Mucosa of descending colon (tissue), 3 donors: ENCODE data around the gene CTNS. TPM values are rescaled to one million over a fixed set of nuclear protein-coding genes. Genes with fewer than 3 reads are reported as not detected.

Experiments used
- ATAC-seq: fragments of 200-7000 bp; cut with Tn5 transposase; one replicate; pipeline ENCODE4 v1.9.1; 2020; ENCODE audit warnings: mild to moderate bottlenecking, moderate library complexity
- DNase-seq, 3 donors: peaks; one replicate each; pipeline ENCODE4 v3.0.0-alpha.2; 2020
- H3K36me3 ChIP-seq: fragments of 200-600 bp; one replicate; pipeline ENCODE4 v1.8.0; 2021; ENCODE audit warnings: low read depth, mild to moderate bottlenecking
- H3K4me1 ChIP-seq: fragments of 200-600 bp; one replicate; pipeline ENCODE4 v1.8.0; 2021; ENCODE audit warnings: low read depth, mild to moderate bottlenecking
- H3K4me3 ChIP-seq: fragments of 200-600 bp; one replicate; pipeline ENCODE4 v1.8.0; 2021; ENCODE audit warnings: mild to moderate bottlenecking
- H3K9me3 ChIP-seq: fragments of 200-600 bp; one replicate; pipeline ENCODE4 v1.8.0; 2021; ENCODE audit warnings: mild to moderate bottlenecking
- intact Hi-C, 2 donors: fragments of 100-400 bp; cut with DNase I in 1 of 2; cut with micrococcal nuclease in 1 of 2; formaldehyde crosslinking; loops; one replicate each; pipeline versions ENCODE4 v1.11.0 to v1.11.1; 2022; cut with DNase I, micrococcal nuclease
- total RNA-seq, 3 donors: library from RNA; stranded (reverse); fragmentation: NEBNext Ultra II Directional in 2 of 3; extraction: Animal tissue kit (Norgen Biotek cat#: 25700) in 2 of 3; gene quantifications; one replicate each; pipeline versions ENCODE4 v1.2.1 to v1.2.4, GENCODE V29; 2021 to 2023
- TF ChIP-seq, protein P1 (sequence below): fragments of 200-600 bp; IDR thresholded peaks from one replicate; pipeline ENCODE4 v1.8.0; 2022; ENCODE audit warnings: antibody characterized with exemption, mild to moderate bottlenecking
- donor health status: DM: no; HTN: no; CAD: no; lungs with moderate emphysema.
- donor health status: DM: no; HTN: no; CAD: no.
- donor health status: DM: no; HTN: yes; CAD: no.

Gene CTNS
- total RNA-seq, 3 donors from 2014 or later: 9.6 to 13.4 (median 13.1) TPM

DNA sequence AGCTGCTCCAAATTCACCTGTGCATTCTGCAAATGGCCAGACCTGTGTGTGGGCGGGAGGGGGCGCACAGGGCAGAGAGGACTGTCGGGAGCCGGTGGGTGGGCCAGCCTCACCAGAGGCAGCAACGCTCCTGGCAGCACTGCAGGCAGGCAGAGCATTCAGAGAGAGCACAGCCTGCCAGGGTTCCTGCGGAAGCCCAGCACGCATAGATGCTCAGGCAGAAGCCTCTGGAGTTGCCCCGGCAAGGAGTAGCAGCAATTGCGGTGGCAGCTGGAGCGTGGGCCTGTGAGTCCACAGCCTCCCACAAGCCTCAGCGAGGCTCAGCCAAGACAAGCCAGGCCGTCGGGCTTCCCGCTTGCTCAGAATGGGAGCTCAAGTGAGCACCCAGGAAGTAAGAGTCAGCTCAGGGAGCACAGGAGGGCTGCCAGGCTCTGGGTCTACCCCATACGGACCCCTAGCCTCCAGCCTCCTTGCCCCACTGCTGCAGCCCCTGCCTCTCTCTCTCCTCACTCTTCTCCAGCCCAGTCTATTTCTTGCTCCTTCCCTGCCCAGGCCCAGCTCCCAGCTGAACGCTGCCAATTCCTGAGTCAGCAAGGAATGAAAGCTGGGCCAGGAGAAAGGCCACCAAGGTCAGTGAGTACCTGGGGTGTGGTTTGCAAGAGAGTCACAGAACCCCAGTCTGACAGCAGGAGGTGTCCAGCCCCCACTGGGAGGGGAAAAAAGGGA is 41.7 kb downstream of the CTNS start:
- Histone ChIP-seq H3K36me3 (no peaks in the 10 kb centered on the region), H3K9me3 (no peaks in the 10 kb centered on the region), H3K4me3 (no peak overlapping the region), H3K4me1 (no peaks in the 10 kb centered on the region)
- intact Hi-C loops: no loop called here
- ATAC-seq (no peak), DNase-seq (no peak)
- TF ChIP-seq, protein P1, sequence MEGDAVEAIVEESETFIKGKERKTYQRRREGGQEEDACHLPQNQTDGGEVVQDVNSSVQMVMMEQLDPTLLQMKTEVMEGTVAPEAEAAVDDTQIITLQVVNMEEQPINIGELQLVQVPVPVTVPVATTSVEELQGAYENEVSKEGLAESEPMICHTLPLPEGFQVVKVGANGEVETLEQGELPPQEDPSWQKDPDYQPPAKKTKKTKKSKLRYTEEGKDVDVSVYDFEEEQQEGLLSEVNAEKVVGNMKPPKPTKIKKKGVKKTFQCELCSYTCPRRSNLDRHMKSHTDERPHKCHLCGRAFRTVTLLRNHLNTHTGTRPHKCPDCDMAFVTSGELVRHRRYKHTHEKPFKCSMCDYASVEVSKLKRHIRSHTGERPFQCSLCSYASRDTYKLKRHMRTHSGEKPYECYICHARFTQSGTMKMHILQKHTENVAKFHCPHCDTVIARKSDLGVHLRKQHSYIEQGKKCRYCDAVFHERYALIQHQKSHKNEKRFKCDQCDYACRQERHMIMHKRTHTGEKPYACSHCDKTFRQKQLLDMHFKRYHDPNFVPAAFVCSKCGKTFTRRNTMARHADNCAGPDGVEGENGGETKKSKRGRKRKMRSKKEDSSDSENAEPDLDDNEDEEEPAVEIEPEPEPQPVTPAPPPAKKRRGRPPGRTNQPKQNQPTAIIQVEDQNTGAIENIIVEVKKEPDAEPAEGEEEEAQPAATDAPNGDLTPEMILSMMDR: no peak

DNA sequence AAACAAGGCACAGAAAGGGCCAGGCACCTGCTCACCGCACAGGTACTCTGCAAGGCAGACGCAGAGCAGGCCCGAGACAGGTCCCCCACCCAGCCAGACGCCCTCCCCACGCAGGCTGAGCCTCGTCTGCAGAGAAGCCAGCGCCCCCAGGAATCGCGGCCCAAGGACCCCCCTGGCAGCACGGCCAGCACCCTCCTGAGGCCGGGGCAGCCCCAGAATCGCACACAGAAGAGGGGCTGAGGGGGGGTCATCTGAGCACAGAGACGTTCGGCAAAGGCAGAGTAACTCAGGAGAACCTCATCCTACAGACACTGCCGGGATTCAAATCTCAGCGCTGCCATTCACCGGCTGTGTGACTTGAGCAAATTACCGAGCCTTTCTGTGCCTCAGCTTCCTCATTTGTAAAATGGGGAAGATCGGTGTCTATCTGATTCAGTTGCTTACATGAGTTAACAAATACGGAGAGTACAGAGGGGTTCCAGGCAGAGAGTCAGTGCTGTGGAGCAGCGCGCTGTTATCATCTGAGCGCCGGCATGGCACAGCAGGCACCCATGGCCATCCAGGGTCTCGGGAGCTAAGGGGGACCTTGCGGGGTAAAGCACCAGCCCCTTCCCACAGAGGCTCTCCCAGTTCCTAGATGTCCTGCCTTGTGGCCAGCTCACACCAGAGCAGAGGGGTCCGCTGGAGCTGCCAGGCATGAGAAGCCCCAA is 42.4 kb downstream of the CTNS start:
- no peaks in the 10 kb centered on the region for H3K4me1 ChIP-seq
- intact Hi-C loops: no loop called here
- no peak overlapping the region for H3K4me3 ChIP-seq
- H3K36me3 ChIP-seq: no peaks in the 10 kb centered on the region
- TF ChIP-seq, protein P1: no peak
- ATAC-seq (no peak), DNase-seq (no peak)
- H3K9me3 ChIP-seq: no peaks in the 10 kb centered on the region

DNA sequence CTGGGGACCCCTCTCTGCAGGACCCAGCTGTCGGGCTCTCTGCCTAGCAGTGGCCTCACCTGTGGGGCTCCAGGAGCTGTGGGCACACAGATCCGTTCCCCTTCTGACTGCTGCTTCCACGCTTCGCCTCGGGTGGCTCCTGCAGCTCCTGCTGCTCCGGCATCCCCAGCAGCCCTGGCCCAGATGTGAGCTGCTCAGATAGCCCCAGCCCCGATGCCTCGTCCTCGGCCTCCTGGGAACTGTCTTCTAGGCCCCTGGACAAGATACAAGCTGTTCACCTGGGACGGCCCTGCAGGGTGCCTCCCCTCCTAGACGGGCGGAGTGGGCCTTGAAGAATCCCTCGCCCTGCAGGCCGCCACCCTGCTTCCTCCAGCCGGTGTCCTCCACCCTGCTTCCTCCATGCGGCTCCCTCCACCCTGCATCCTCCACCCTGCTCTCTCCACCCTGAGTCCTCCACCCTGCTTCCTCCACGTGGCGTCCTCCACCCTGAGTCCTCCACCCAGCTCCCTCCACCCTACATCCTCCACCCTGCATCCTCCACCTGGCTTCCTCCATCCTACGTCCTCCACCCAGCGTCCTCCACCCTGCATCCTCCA is 43.1 kb downstream of the CTNS start:
- ATAC-seq: peak; percentile 31
- Histone ChIP-seq H3K9me3 (no peaks in the 10 kb centered on the region), H3K4me1 (no peaks in the 10 kb centered on the region), H3K4me3 (no peak overlapping the region), H3K36me3 (no peaks in the 10 kb centered on the region)
- intact Hi-C loops: no loop called here
- TF ChIP-seq, protein P1: no peak
- no peak for DNase-seq

DNA sequence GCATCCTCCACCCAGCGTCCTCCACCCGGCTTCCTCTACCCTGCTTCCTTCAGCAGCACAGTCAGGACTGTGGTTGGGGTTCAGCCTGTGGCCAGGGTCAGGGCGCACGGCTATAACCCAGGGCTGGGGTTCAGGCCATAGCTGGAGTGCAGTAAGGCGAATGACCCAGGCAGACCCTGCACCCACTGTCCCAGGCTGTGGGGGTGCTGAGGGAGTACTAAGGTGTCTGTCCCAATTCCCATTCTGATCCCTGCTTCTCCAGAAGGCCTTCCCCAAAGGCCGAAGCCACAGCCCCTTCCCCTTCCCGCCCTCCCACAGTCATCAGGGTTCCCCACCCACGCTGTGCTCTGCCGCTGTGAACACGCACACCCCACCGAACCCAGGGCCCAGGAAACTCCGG is 44.5 kb downstream of the CTNS start:
- Histone ChIP-seq H3K9me3 (no peaks in the 10 kb centered on the region), H3K4me1 (no peaks in the 10 kb centered on the region), H3K4me3 (no peak overlapping the region), H3K36me3 (no peaks in the 10 kb centered on the region)
- intact Hi-C loops: no loop called here
- TF ChIP-seq, protein P1: no peak
- ATAC-seq (no peak), DNase-seq (no peak)

DNA sequence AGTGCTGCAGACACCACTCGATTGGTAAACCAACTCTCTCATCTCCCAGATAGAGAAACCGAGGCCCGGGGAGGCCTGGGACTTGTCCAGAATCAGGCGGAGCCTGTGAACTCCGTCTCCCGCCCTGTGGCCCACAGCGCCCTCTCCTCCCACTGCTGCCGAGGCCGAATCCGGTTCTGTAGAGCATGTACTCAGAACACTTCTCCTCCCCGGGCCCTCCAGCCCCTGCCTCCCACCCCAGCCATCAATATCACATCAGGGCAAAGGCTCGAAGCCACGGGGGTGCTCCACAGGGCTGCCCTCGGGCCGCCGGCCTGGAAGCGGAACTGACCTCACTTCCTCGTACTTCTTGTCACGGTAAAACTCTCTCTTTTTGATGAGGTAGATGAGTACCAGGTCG is 45.0 kb downstream of the CTNS start:
- no peak for ATAC-seq
- no peaks in the 10 kb centered on the region for H3K9me3 ChIP-seq
- TF ChIP-seq, protein P1: no peak
- intact Hi-C loops: no loop called here
- H3K36me3 ChIP-seq: no peaks in the 10 kb centered on the region
- H3K4me1 ChIP-seq: no peaks in the 10 kb centered on the region
- DNase-seq: no peak
- no peak overlapping the region for H3K4me3 ChIP-seq
